GM21825 (cell line): ENCODE data around the gene TAF1B.
A peak's percentile ranks its signal among the peaks of the same experiment; 100 is the strongest.

Experiments
- ATAC-seq: cut with Tn5 transposase; IDR thresholded peaks from one replicate; pipeline ENCODE4 v1.9.1; 2021; ENCODE audit warnings: mild to moderate bottlenecking, moderate library complexity; ENCODE audit not compliant: unreplicated experiment

The TAF1B gene

DNA sequence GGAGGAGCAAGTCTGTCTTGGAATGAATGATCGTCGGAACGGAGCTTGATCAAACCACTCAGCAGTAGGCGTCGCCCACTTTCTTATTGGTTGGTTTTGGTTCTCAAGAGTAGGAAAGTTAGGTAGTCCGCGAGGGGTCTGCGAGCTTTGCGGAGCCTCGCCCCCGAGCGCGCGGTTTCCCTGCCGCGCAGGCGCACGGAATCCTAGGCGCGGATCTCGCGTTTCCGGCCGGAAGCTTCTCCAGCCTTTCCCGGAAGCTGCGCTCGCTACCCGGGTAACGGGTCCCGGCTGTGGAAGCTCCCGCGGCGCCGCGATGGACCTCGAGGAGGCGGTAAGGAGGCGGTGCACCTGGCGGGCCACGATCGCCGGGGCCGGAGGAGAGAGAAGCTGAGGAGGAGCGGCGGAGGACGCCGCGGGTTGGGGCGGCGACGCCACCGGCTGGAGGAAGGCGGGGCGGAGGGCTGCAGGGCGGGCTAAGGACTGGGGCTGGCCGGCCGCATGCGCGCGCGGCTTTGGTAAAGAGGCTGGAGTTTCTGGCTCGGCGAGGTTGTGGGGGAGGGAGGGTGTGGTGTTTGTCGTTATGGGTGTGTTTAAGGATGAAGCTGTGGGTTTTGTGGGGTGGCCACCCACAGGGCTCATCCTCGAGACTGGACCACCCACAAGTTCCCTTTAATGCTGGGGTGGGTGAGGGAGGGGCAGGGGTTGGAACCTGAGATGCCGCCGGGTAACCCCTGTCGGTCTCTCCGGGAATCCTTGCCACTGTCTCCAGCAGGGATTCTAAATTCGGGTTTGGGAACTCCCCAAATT lies at the start of gene TAF1B:
Gene TAF1B (plus strand): TSS at position 246 of the 807 bp plus-strand sequence. CDS start 68 bp downstream, at position 314.
- peak; percentile 83 for ATAC-seq

DNA sequence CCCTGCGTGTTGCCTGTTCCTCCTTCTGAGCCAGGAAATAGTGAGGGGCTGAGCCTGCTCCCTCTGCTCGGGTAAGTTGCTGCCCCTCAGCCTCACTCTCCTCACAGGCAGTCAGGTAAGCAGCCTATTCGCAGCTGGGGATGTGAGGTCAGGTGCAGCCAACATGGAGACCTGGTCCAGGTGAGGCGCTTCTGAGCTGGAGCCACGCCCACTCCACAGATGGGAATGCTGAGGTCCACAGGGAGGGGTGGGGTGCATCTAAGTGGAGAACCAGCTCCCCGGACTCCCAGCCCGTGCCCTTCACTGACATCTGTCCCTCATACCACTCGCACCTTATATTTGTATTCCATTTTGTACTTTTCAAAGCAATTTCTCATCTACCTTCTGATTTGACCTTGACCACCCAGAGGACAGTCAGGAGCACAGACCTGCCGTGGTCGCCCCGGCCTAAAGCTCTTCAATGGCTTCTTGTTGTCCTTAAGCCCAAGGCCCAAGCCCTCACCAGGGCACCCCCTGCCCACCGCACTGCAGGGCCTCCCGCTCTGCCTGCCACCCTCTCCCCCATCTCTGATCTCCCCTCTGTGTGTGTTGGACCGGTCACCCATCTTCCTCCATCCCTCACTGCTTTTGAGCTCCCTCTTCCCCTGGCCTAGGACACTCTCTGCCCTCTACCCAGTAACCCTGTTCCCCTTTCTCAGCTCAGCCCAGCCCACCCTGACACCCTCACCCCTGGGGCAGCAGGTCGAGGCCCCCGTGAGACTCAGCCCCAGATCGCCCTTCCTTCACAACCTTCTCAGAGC lies 49.2 kb upstream of the TAF1B start:
- no peak for ATAC-seq

DNA sequence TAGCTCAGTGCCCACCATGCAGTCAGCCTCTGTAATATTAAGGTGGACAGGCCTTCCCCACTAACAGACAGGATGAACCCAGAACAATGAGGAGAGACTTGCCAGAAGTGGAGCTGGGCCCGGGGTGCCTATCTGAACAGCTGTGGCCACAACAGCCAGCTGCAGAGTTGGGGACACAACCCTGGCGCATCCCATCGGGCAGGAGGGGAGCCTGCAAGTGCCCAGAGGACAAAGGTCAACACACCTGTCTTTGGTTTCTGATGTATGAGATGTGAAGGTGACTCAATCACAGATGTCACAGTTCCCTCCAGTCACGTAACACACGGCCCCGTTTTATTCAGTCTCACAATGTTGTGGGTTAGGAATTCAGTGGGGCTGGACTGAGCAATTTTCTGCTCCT lies 48.2 kb upstream of the TAF1B start:
- no peak for ATAC-seq

DNA sequence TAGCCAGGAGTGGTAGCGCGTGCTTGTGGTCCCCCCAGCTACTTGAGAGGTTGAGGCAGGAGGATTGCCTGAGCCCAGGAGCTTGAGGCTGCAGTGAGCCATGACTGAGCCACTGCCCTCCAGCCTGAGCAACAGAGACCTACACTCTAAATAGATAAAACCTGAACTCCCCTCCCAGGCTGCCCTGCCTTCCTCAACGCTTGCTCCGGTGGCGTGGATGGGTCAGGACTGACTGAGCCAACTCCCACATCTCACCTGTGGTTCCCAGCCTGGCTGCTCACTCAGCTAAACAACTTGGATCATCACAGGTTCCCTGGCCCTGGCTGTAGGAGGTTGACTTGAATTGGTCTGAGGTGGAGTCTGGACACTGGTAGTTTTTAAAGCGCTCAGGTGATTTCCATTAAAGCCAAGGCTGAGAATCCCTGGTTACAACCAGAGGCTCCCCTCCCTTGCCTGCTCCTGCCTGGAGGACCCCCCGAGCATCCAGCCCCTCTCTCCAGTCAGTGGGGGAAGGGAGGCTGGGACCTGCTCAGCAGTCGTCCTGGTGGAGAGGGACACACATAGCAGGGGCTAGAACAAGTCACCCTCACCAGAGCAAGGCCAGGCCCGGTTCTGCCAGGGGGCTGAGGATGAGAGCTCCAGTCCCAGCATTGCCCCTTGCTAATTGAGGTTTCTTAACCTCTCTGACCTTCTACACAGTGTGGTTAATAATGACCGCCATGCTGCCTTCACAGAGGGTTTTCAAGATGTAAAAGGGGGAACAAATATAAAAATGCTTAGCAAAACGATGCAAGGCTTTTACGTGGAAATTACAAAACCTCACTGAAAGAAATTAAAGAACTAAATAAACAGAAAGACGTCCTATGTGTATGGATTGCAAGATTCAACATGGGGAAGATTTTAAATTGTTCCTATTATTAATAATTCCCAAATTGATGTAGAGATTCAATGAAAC lies 46.9 kb upstream of the TAF1B start:
- ATAC-seq: no peak

DNA sequence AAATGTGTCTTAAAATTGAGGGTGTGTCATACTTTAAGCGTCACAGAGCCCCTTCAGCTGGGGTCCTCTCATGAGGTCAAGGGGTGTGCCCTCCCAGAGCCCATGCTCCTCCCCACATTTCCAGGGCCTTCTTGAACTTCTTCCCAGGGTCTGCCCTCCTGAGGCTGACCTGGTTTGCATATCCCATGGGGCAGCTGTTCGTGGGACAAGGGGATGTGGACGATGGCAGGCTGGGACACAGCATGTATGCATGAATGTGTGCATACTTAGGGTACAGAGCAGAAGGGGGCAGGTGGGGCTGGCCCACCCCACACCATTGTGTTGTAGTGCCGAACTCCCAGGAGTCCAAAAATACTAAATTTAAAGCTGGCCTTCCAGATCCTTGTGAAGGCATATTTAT lies 46.2 kb upstream of the TAF1B start:
- ATAC-seq: no peak

DNA sequence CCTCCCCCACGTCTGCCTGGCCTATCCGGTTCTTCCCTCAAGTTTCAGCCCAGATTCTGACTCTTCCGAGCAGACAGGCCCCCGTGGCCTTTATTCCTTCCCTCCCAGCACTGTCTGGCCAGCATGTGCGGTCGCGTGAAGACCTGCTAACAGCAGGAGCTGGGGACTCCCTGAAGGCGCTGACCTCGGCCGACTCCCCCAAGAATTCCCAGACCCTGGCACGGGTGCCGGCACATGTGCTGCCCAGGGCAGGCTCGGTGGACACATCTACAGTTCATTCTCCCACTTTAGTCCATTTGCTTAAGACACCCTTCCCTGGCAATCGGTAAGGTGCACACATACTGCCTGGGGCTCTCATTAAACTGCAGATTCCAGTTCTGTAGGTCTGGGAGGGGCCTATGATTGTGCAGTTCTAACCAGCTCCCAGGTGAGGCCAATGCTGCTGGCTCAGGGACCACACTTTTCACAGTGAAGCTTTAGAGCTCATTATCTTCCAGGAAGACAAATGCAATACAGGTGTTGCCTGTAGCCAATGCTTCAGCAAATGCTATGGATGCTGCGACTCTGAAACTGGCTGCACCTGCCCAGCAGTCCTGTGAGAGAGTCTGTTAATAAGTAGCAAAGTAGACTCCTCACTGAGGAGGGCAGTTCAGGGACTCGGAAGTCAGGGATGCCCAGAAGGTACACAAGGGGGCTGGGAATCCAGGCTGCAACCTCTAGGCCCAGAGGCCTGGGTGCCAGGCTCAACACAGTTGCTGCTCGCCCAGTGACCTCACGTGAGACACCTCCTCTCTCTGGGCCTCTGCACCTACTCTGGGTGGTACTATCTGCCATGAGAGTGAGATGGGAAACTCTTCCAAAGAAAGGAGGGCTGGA lies 45.4 kb upstream of the TAF1B start:
- ATAC-seq: no peak

DNA sequence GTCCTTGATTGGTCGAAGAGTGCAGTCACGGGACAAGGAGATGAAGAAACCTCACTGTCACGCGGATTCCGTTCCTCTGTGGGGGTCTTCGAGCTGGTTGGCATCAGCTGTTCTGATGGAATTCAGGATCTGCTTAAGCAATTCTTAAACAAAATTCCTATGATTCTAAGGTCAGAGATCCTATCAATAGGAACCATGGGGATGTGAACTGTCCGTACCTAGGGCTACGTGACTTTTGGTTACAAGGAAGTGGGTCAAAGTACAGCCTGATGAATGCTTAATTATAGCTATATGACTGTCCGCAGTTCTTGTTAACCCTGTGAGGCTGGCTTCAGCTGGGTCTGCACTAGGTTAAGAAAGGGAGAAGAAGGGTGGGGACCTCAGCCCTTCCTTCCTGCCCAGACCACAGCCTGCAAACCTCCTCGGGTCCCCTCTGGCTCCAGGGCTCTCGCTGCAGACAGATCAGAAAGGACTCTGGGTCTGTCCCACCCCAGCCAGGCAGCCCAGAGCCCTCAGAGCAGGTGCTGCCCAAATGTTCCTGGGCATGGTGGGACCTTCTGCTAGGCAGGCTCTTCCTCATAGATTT lies 44.2 kb upstream of the TAF1B start:
- ATAC-seq: no peak

DNA sequence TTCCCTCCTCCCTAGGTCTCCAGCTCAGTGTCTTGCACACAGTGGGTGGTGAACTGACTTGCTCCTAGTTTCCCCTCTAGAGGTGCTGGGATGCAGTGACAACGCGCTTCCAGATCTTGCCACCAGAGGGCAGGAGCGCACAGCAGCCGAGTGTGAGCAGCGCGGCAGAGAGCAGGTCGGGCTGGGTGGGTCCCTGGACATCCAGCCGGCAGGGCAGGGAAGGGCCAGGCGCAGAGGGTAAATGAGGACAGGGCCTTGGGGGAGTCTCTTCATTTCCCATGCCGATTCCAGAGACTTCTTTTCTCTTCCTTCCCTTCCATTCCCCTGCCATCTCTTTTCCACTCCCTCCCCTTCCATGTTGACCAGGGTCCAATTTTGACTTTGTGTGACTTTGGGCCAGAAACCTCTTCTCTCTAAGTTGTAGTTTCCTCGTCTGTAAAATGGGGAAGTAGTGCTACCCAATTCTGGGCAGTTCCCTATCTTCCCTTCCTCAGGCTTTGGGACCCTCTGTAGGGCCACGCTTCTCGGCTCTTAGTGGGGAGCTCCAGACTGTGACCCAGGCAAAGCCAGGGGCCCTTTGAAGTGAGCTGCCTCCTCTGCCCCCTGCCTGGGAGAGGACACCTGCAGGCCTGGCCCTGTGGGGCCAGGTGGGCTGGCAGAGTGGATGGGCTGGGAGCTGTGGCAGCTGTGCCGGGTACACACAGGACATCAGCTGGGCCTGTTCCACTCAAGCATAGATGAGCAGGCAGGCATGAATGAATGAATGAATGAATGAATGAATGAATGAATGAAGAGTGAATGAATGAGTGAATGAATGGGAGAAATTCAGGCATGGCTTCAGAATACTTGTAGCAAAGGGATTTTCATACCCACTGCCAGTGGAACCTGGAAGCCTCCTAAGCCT lies 43.3 kb upstream of the TAF1B start:
- peak; percentile 71 for ATAC-seq

DNA sequence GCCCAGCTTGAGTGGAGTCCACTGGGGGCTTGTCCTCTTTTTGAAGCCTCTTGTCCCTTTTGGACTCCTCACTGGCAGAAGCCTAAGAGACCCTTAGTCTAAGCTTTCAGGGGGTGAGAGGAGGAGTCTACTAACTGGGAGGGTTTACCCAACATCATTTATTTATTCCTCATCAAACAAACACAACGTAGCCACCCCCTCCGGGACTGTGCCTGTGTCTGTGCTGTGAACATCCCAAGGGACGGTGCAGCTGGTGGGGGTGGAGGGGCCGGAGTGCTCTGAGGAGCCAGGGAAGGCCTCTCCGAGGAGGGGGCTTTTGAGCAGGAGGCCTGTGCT lies 42.7 kb upstream of the TAF1B start:
- ATAC-seq: no peak

DNA sequence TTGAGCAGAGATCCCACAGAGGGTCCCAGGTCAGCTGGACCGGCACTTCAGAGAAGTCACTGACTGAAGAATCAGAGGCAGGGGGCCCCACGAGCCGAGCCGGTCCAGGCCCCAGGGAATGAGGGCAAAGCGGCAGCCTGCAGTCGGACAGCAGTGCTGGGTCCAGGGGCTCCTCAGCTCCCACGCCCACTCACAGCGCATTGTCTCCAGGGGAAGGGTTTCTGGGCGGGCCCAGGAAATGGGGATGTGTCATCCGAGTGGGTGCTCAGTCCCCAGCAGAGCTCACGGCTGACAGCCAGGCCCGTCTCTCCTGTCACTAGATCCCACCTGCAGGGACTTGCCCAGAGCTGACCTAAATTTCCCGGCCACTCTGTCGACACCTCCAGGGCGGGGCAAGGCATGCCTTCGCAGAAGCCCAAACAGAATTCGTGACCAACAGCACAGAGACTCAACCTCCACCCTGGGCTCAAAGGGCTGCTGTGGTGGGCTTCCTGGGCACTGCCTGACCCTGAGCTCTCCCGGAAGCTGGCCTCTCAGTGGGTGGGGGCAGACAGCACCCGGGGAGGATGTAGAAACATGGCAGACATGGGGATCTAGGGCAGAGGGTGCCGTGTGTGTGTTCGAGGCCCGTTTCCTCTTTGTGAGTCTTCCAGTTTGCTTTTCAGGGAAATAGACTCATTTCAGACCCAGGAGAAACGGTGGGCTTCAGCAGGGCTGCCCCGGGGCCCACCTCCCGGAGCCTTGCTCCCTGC lies 42.1 kb upstream of the TAF1B start:
- no peak for ATAC-seq

DNA sequence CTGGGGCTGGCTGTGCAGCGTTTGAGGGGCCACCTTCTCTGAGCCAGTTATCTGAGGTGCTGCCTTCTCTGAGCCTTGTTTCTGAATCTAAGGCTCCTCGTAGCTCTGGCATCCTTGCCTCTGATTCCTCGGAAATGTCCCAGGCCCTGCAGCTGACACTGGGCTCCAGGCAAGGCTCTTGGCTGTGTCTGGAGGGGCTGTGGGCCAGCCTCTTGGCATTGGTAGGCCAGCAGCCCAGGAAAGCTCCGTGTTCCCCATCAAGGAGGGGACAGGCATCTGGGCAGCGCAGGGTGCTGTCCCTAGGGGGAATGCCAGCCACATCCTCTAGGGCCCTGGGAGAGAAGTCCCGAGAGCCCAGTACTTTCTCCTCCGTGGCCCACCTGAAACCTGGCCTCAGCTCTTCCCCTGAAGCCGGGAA lies 40.7 kb upstream of the TAF1B start:
- no peak for ATAC-seq

DNA sequence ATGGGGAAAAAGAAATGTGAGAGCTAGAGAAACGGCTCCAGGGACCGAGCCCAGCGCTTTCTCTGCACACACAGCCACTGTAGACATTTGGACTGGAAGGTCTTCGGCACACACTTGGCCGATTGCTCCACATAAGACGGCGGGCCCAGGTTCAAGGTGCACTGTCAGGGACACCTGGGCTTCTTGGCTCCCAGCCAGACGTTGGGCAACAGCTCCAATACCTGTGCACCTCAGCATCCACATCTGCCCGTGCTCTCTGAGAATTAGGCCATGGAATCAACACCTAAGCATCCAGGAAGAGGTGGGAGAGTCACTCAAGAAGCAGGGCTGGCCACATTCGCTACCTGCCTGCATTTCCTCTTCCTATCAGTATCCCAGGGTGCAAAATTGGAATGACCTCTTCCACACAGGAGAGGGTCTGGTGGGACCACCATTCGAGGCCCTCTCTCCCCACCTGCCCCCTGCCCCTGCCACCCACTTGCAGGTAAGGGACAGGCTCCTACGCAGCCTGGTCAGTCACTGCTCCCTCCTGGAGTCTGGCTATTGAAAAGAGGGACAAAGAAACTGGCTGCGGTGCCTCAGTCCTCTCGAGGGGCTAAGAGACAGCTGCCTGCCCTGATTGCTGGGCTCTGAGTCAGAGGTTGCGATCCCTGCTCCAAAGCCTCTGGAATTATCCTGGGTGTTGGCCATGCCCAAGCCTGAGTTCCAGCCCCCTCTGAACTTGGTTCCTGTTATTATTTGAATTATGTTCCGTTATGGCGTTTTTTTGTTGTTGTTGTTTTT lies 40.1 kb upstream of the TAF1B start:
- no peak for ATAC-seq

DNA sequence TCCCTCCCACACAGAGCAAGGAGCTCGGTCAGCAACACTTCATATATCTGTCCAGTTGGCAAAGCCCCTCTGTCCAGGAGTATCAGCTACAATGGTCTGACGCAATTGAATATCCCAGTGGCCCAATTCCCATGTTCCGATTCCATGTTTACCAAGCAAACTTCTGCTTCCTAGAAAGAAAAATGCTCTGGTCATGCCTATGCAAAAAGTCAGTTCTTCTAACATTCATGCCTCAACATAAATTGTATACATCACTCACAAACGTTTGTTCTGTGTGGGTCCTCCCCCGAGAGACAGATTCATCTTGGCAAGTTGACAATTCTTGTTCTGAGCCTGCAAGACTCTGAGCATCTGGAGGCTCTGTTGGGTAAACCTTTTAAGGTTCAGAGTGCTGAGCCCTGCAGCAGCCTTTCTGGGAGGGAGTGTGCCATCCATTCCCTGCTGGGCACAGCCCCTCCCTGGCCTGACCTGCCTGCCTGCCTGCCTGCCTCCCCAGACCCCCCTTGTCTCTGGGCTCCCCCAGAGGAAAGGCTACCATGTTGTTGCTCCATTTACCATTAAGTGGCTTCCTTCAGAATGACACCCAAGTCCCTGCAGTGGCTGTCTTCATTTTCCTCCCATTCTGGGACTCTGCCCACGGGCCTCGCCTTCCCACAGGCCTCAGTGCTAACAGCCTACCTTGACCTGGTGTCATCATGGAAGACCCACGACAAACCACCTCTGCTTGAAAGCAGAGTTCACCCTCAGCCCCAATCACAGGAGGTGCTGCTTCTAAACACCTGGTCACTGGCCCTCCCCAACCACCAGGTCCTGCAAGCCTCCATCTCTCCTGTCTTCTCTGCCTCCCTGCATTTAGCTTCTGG lies 37.6 kb upstream of the TAF1B start:
- no peak for ATAC-seq

DNA sequence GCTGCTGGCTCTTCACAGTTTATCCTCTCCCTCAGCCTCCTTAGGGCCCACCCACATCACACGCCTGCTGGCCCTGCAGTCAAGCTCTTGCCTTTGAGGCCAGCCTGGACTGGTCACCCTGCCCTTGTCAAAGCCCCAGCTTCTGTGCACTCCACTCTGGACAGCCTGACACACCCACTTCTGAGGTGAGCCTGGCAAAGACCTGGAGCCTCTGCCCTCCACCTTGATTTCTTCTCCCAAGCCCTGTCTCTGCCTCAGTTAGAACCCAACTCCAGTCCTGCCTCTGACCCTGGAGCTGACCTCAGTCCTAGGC lies 37.0 kb upstream of the TAF1B start:
- no peak for ATAC-seq

DNA sequence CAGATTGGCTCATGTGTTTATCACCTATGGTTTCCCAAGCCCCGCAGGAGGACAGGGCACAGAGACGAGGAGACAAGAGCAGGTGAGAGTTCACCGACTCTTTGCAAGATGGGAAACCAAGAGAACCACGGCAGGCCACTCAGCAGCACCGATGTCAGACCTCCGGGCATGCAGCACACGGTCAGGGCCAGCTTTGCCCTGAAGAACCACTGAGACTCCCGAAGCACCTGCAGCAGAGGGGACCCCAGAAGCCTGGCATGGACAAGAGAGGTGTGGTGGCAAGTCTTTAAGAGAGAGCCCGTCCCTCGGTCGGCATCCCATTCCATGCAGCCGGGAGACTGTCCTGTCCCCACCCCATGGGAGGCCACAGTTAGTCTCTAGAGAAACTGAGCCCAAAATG lies 36.6 kb upstream of the TAF1B start:
- ATAC-seq: no peak

DNA sequence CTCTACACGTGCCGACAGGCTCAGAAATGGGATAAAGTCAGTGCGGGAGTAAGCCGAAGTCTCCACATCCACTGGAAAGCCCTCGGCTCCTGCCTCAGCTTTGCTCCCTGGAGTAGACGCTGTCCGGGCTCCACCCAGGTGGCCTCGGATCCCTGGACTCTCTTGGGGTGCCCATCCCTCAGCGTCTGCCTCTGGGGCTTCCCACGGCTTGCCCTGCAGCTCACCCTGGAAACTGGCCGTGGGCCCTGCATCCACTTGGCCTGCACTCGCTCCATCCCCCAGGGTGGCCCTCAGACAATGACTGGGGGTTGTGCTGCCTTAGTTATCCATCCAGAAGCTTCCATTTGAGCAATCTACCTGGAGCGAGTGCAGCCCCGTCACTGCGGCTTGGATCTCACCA lies 36.2 kb upstream of the TAF1B start:
- no peak for ATAC-seq
